GM12801 (cell line): ENCODE results near the gene ROBO1.

Source experiments
- CTCF ChIP-seq: IDR thresholded peaks from one replicate; pipeline ENCODE4 v1.5.1; 2011; ENCODE audit warnings: control low read depth; ENCODE audit not compliant: insufficient read length; ENCODE audit errors: extremely low read depth

ROBO1 gene

GRCh38 chr3:79636372-79636771 lies 131.4 kb downstream of the ROBO1 start:
- TF ChIP-seq CTCF = no peak

GRCh38 chr3:79632842-79633241 lies 135.0 kb downstream of the ROBO1 start:
- TF ChIP-seq CTCF = no peak

GRCh38 chr3:79618883-79619282 lies 148.9 kb downstream of the ROBO1 start:
- no peak for TF ChIP-seq CTCF

- no peak for TF ChIP-seq CTCF
Observed at GRCh38 chr3:79606414-79606813, 161.4 kb downstream of the ROBO1 start.

- TF ChIP-seq CTCF = no peak
Observed at GRCh38 chr3:79604681-79605080, 163.1 kb downstream of the ROBO1 start.

- TF ChIP-seq CTCF = no peak
Observed at GRCh38 chr3:79602385-79602784, 165.4 kb downstream of the ROBO1 start.

- no peak for TF ChIP-seq CTCF
Observed at GRCh38 chr3:79598594-79598993, 169.2 kb downstream of the ROBO1 start.

- TF ChIP-seq CTCF = no peak
Observed at GRCh38 chr3:79597709-79598108, 170.1 kb downstream of the ROBO1 start.
